ENCODE results near the gene MICAL3.

The MICAL3 gene

DNA sequence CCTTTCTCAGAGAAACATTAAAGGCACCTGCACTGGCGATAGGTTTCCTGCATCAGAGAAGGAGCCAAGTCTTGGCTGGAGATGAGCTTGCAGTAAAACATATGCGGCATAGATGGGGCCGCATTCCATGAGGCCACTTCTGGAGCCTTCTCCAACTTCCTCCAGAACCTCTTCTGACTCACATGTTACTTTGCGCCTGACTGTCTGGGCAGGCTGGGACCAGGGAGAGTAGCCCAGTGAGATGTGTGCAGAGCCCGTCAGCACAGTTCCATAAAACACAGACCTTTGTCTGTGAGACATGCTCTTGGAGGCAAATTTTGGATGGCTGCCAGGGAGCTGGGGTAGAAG, 194.7 kb downstream of the MICAL3 start:
- DNase-seq = no peak

DNA sequence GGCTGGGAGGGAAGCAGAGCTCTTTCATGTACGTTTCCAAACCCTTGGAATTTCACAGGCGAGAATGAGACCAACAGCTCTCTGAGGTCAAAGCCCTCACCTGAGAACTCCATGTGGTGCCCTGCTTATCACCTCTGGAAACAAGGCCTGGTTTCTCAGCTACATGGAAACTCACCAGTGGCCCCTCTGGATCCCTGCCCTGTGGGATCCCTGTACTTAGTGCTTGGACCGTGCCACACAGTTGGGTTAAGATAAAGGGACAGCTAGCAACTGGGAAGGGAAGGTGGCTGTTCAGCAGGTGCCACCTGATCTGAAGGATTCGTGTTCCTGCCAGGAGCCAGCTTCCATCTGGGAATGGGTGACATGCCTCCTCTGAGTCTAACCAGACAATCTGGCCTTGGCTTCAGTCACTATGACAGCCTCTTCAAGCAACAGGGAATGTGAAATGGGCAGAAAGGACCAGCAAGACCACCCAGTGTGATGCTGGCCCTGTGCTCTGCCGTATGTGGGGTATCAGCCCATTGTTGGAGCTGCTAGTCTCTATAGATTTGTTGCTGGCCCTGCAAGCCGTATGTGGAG, 195.8 kb downstream of the MICAL3 start:
- DNase-seq = no peak

DNA sequence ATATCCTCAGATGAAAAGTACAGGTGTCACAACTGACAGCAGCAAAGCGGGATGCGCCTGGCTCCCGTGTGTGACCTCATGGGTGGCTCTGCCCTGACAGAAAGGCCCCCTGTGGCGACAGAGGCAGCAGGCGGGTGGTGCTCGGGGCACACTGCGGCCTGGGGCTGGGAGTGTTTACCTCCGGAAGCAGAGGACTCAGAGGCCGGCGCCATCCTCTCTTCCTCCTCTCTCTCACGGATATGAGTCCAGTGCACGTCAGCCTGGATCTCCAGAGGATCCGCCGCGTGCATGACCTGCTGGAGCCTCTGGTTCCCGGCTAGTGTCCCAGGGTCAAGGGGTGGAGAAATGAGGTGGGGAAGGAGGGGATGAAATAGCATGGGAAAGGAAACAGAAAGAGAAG, 196.9 kb downstream of the MICAL3 start:
- no peak for DNase-seq

DNA sequence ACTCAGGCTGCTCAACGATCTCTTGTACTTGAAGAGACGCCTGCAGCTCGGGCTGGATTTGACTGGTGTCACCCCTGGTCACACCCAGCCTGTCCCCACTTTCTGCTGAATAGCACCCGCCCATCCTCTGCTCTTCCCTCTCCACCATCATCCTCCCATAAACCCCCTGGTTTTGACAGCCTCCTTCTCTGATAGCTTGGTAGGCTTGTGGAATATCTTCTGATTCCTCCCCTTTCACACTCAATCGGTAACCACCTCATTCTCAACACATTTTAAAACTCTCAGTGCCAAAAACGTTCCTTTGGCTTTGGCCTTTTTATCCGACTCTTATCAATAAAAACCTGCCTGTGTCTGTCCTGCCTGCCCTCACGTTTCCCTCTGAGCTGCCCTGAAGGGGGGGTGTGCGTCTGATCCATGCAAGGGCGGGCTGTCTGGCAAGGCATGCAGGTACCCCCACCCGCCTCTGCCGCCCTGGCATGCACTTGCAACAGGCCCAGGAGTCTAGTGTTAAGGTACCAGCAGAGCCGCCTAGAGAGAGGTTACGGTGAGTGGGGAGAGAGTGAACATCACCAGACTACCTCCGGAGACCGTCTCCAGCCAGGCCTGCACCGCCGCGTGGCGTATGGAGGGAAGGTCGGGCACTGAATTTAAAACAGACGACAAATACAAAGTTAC, 198.3 kb downstream of the MICAL3 start:
- no peak for DNase-seq

DNA sequence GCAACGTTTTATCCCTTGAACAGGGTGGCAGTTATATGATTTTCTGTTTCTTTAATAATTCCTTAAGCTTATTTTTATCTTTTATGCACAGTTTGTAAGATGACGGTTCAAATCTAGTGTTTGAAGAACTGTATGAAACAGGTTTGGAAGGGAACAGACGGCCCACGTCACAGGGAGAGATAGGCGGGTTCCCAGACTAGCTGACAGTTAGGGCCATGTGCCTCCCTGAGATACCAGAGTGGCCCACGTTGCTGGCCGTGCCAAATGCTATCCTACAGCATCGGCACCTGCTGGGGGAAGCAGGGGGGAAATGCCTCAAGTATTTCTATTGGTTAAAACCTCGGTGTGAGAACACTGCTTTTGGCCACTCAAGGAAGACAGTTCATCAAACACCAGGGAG, 199.9 kb downstream of the MICAL3 start:
- no peak for DNase-seq

DNA sequence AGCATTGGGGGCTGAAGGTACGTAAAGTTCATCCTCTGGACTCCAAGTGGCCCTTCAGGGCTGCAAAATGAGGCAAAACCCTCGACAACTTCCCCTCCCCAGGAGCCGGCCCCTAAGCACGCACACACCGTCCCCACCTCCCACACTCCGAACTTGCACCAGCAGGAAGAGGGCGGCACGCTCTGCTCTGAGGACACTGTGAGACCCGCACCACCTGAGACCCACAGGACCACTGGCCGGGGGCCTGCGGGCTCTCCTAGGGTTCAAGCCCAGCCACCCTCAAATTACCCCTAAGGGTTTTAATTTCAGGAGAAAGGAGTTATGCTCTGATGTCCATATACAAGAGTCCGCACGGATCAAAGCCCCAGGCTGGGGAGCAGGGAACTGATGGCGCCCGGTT, 200.4 kb downstream of the MICAL3 start:
- DNase-seq = no peak

DNA sequence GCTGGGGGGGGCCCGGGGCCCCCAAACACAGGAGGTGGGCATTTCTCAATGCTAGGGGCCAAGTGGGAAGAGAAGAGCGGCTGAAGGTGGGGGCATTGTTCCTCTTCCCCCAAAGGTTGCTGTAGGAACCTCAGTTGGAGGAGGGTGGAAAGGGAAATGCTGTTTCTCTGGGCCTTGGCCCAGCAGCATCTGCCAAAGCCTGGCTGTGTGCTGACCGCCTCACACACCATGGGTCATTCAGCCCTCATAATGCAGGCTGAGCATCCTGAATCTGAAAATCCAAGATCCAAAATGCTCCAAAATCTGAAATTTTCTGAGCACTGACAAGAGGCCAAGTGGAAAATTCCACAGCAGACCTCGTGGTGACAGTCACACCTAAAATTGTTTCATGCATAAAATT, 201.1 kb downstream of the MICAL3 start:
- DNase-seq = no peak

DNA sequence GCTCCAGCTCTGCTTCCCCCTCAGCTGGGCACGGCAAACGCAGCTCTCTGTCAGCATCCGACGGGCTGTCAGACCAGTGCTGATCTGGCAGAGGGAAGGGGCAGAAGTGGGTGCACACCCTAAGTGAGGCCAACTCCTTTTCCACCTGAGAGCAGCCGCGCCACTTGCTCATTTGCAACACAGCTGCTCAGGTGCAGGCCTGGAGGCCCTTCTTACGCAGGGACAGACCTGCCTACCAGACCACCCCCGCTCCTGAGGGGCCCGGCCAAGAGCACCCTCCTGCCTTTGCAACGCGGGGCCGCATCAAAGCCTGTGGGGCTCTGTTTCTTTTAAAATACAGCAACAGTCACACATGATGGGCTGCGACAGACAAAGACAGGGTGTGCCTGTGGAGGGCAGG, 202.3 kb downstream of the MICAL3 start:
- no peak for DNase-seq

DNA sequence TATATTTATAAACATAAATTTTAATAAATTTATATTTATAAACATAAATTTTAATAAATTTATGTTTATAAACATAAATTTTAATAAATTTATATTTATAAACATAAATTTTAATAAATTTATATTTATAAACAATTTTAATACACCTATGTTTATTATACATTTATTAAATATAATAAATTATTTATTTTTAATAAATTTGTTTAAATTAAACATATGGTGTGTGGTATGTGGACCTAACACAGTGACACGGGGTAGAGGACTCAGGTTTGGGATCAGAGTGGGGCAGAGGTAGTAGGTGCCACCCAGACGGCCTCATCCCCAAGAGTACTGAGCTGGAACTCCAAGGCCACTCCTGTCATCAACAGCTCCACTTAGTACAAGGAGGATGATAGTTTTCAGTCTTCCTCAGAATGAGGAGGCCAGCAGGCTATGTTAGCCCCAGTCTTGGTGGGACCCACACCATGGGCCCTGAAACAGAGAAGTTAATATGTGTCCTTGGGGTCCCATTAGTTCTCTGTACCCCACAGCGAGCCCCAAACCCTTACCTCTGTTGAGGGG, 203.4 kb downstream of the MICAL3 start:
- no peak for DNase-seq

DNA sequence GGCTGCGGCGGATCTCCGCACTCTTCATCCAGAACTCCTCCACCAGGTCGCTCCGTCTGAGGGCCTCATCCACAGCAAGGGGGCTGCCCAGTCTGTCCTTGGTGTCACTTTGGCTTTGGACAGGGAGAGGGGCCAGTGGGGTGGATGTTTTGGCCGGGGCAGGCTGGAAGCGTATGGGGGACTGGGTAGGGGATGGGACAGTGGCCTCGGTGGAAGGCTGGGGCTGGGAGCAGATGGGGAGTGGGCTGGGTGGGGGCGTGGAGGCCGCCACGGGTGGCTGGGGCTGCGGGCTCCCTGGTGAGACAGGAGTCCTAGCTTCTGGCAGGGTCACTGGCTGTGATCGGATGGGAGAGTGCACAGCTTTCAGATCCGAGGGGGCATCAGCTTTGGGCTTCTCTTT, 205.7 kb downstream of the MICAL3 start:
- DNase-seq = no peak

DNA sequence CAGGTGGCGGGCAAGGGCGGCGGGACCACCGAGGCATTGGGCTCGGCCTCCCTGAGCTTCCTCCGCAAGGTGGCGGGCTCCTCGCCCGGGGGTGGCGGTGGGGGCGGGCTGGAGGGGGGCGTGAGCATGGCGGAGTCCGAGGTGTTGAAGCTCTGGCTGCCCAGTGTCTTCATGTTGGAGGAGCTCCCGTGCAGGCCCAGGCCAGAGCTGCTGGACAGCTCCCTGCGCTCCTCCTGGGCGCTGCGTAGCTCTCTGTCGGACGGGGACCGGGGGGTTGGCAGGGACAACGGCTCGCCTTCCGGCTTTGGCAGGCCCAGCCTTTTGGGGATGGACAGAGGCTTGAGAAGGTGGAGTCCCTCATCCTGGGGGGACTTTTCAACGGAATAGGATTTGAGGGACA, 206.2 kb downstream of the MICAL3 start:
- DNase-seq = no peak

DNA sequence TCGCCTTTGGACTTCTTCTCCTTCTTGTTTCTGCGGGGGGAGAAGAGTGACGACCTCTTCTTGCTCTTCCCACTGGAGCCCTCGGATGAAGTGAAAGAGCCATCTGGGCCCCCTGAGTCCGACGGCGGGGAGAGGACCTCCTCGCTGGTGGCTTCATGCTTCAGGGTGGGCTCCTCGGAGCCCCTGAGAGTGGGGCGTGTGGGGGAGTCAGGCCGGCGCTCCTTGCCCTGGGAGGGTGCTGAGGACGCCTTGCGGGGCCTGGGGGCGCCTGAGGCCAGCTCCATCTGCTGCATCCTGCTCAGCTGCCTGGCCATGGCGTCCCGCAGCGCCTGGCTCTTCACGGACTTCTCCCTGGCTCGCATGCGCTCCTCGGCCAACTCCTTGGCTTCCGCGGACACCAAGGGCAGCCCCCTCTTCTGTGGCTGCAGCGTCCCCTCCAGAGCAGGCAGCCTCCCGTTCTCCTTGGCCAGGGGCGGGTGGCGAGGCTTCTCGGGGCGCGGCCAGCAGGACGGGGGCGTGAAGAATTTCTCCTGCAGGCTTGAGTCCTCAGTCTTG, 206.8 kb downstream of the MICAL3 start:
- DNase-seq = no peak

DNA sequence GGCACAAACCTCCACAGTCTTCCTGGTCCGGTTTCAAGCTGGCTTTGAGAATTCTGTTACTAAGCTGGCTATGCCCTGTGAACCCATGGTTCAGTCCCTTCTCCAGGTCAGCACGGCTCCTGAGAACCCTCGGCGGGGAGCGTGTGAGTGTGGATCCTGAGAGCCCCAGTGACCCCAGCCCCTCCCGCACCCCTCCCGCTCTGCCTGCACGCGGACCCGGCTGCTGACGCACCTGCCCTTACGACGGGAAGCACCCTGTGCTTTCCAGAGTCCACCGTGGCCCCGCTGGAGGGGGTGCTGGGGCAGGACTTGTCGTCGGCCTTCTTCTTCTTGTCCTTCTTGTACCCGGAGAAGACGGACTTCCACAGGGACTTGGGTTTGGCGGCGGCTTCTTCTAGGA, 207.3 kb downstream of the MICAL3 start:
- DNase-seq = no peak

DNA sequence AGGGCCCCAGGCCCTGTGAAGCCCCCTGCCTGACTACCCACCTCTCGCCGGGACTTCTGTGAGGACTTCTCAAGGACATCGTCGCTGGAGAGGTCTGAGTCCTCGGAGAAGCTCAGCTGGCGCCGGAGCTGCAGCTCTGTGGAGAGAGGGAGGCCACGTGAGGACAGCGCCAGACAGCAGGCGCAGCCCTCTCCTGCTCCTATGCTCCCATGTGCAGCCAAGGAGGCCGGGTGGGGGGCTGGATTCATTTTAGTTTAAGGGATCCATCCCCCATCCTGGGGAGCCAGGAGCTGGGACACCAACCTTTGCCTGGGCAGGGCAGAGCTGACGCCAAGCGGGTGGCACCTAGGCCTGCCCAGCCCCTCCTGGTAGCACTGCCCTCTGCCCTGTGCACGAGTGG, 207.7 kb downstream of the MICAL3 start:
- DNase-seq = no peak

DNA sequence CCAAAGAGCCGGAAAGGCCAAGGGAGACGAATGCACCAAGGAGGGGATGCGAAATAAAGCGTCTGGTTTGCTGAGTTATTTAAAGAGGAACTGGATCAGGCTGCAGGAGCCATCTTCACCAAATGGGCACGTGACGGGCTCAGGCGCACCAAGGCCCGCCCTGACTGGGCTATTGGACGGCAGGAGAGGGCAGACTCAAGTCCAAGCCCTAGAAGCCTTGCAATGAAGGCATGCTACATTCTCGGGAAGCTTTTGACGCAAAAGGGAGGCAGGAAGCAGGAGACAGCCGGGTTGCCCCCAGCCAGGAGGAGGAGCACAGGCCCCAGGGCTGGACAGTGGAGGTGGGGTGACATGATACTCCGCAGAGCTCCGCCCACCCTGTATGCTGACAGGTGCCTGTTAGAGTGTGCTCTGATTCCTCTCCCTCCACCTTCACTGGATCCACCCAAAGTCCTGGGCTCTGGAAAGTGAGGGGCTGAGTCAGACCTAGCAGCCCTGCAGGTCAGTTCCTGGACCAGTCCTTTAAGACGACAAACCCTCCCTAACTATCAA, 208.6 kb downstream of the MICAL3 start:
- DNase-seq = no peak

DNA sequence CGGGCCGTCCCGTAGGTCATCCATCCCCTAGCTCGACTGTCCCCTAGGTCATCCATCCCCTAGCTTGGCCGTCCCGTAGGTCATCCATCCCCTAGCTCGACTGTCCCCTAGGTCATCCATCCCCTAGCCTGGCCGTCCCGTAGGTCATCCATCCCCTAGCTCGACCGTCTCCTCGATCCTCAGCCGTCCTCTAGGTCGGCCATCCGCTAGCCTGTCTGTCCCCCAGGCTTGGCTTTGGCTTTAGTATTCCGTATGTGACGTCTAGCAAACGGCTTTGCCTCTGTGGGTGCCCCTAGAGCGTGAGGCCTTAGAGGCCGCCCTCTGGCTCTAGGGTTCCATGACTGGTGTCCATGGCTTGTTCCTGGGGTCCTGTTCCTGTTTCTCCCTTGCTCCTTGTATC, 209.5 kb downstream of the MICAL3 start:
- no peak for DNase-seq

DNA sequence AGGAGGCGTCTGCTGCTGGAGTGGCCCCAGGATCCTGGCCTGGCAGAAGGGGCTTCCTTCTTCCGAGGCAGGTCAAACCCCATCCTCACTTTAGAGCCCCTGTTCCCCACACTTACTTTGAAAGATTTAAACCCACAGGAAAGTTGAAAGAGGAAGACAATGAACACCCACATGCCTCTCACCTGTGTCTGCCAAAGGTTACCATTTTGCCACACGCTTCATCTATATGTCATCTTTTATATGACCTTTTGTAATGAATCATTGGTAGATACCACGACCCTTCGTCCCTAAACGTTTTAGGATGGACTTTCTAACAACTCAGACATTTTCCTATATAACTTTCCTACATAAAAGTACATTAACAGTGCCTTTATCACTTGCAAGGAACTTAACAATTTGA, 210.3 kb downstream of the MICAL3 start:
- DNase-seq = no peak

DNA sequence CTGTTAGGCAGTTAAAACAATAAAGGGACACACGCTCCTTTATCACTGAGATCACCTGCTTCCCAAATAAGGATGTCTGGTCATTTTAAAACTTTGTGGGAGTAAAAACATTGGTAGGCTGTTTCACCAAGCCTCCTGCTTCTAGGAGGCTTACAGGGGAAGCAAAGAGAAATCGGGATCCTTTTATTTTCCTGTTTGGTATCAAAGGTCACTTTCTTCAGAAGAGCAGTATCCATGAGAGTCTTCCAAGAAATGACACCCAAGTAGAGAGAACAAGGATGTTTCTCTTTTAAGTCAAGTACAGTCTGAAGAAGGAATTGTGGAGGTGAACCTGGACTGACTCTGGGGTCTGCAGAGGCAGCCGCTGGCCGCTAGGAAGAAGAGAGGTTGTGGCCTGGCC, 213.2 kb downstream of the MICAL3 start:
- no peak for DNase-seq

DNA sequence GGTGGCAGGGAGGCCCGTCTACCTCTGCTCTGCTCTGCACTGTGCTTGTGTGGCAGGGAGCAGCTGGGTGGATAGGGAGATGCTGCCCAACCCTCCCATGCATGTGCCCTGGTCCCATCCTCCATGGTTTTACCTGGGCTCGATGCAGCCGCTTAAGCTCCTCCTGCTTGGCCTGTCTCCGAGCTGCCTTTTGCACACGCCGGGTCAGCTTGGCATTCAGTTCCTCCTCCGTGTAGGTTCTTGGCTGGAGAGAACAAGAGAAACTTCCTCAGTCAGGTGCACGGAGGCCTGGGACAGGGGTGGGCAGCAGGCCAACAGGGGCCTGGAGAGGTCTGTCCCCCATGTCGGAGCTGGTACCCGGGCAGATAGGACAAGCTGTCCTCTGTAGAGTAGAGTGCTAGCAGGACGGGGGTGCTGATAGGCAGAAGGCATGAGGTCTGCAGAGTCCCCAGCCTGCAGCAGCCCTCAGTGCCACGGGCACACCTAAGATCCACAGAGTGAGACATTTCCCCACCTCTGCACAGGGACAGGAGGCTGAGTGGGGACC, 213.7 kb downstream of the MICAL3 start:
- no peak for DNase-seq

DNA sequence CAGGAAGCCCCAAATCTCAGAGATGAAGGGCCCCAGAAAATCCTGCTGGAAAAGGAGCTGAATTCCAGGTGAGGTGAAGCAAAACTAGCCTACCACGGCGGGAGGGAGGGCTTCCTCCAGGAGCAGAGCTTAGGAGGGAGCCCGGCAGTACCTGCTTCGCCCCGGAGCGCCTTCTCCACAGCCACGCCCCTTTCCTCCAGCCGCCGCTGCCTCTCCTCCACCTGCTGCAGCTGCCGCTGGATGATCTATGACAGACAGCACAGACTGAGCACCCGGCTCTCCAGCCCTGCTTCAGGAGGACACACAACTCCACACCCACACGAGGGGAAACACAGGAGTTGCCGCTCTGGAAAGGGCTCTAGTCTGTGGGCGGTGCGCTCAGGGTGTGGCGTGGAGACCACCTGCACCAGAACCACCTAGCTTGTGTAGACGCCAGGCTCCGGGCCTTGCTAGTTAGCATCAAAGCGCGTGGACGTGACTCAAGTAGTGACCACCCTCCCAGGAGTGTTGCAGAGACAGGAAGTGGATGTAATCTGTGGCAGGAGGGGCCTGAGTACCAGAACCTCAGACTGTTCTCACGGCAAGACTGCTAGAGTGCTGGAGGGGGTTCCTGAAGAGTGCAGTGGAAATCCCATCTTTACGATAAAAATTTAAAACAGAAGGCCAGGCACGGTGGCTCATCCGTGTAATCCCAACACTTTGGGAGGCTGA, 215.5 kb downstream of the MICAL3 start:
- DNase-seq = no peak

DNA sequence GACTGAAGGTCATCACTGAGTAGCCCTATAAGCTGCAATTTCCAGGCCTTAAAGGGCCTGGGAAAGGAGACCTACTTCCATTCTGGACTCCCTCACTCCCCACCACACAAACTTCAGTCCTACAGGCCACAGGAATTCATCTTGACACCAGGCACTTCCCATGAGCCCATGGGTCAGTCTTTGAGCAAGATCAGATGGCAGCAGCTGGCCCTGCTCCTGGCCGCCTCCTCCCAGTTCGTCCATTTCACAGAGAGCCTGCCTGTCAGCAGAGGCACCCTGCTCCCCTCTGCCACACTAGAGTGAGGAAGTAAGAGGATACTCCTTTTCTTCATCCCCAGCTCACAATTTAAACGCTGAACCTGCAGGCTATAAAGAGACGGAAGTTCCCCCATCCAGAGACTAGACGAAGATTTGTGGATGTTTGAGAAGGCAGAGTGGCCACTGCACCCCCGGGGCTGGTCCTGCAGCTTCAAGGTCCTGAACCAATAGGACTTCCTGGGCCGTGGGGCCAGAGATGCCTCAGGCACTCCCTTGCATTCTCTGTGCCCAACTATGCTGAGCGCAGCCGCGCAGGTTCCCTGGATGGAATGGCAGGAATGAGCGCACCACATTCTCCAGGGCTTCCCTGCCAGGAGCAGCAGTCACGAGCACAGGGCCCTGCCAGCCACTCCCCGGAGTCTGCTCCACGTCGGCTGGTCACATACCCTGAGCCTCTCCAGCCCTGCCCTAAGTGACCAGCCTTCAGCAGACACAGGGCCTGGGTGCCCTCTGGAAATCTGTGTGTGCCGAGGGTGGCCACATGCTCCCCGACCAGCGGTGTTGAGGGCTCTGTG, 216.6 kb downstream of the MICAL3 start:
- DNase-seq = no peak

DNA sequence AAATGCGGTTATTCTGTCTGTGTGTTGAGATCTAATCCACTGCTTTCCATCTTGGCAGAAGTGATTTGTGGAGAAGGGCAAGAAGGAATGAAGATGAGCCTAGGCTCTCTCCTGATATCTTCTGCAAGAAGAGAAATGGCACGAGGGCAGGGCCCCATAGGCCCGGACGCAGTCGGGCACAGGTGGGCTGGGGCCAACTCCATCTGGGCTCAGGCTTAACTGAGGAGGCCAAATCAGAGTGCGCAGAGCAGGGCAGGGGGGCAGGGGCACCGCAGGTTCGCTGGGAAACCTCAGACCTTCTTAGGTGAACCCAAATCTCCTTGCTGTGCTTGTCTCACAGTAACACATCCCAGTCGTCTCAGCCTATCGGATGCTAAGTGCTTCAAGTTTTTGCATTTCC, 217.3 kb downstream of the MICAL3 start:
- no peak for DNase-seq

DNA sequence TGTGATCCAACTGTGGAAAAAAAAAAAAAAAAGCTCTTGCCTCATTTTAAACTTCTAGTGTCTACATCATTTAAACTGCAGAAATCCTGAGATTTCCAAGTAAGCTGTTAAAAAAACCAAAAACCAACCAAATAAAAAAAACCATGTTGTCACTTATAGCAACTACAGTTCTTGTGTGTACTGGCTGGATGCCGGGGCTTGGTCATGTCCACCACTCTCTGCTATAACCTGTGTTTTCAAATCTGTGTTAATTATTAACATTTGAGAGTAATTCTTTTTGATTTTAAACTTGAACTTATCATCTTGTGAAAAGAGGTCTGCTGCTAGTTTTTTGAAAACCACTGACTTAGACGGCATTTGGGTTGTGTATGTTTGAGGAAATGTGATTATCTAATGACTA, 217.9 kb downstream of the MICAL3 start:
- DNase-seq = no peak
